Suprapubic skin (tissue), 4 donors: ENCODE data around the gene SMG6.
"Not testable (repeated sequence)": the region's sequence is repeated elsewhere in the genome, so short reads cannot be mapped to it uniquely, and the experiment has no call there.

ENCODE experiments used
- POLR2A ChIP-seq, 2 donors: fragments of 450-650 bp; IDR thresholded peaks; one replicate each; pipeline ENCODE4 v1.6.1; 2017; ENCODE audit warnings: antibody characterized with exemption in 2 of 2, mild to moderate bottlenecking in 2 of 2, moderate library complexity in 2 of 2
- POLR2AphosphoS5 ChIP-seq, 3 donors: sonication (generic); formaldehyde crosslinking; IDR thresholded peaks; one replicate each; pipeline ENCODE4 v1.6.1; 2017; ENCODE audit warnings: antibody characterized with exemption in 3 of 3
- TF ChIP-seq, protein P1 (sequence below), 2 donors: fragments of 200-600 bp in 1 of 2; fragments of 450-650 bp in 1 of 2; sonication (generic) in 1 of 2; IDR thresholded peaks; one replicate each; pipeline ENCODE4 v1.5.1; 2016 to 2019; ENCODE audit warnings: antibody characterized with exemption in 2 of 2, mild to moderate bottlenecking in 1 of 2, moderate library complexity in 1 of 2

DNA sequence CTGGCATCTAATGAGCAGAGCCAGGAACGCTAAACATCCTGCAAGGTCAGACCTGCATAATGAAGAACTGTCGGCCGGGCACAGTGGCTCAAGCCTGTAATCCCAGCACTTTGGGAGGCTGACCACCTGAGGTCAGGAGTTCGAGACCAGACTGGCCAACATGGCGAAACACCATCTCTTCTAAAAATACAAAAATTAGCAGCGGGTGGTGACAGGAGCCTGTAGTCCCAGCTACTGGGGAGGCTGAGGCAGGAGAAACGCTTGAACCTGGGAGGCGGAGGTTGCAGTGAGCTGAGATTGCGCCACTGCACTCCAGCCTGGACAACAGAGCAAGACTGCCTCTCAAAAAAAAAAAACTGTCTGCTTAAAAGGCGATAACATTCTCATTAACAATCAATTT is 38.4 kb downstream of the SMG6 start:
- TF ChIP-seq, protein P1, sequence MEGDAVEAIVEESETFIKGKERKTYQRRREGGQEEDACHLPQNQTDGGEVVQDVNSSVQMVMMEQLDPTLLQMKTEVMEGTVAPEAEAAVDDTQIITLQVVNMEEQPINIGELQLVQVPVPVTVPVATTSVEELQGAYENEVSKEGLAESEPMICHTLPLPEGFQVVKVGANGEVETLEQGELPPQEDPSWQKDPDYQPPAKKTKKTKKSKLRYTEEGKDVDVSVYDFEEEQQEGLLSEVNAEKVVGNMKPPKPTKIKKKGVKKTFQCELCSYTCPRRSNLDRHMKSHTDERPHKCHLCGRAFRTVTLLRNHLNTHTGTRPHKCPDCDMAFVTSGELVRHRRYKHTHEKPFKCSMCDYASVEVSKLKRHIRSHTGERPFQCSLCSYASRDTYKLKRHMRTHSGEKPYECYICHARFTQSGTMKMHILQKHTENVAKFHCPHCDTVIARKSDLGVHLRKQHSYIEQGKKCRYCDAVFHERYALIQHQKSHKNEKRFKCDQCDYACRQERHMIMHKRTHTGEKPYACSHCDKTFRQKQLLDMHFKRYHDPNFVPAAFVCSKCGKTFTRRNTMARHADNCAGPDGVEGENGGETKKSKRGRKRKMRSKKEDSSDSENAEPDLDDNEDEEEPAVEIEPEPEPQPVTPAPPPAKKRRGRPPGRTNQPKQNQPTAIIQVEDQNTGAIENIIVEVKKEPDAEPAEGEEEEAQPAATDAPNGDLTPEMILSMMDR (IDR thresholded peaks at IDR 0.05): not testable (repeated sequence)
- TF ChIP-seq POLR2A, POLR2AphosphoS5 (IDR thresholded peaks at IDR 0.05): not testable (repeated sequence)
